ENCODE results near the gene CD96. TPM values are rescaled to one million over a fixed set of nuclear protein-coding genes. Genes with fewer than 3 reads are reported as not detected.
"Not testable (repeated sequence)": the region's sequence is repeated elsewhere in the genome, so short reads cannot be mapped to it uniquely, and the experiment has no call there.

The CD96 gene
- not detected for total RNA-seq

GRCh38 chr3:111541911-111542483, at the start of gene CD96:
Gene CD96, plus strand, starts transcription at chr3:111542197. Its CDS starts 52 bp downstream, at chr3:111542249.
- no peak for DNase-seq

GRCh38 chr3:111493276-111493675, 48.7 kb upstream of the CD96 start:
- DNase-seq = no peak

- no peak for DNase-seq
Measured at GRCh38 chr3:111496894-111497559, 45.0 kb upstream of the CD96 start.

GRCh38 chr3:111498022-111498421, 44.0 kb upstream of the CD96 start:
- no peak for DNase-seq

GRCh38 chr3:111506435-111506834, 35.6 kb upstream of the CD96 start:
- no peak for DNase-seq

GRCh38 chr3:111509308-111509707, 32.7 kb upstream of the CD96 start:
- DNase-seq = no peak

GRCh38 chr3:111517801-111518200, 24.2 kb upstream of the CD96 start:
- DNase-seq = no peak

- no peak for DNase-seq
Measured at GRCh38 chr3:111519178-111519855, 22.7 kb upstream of the CD96 start.

GRCh38 chr3:111521891-111522290, 20.1 kb upstream of the CD96 start:
- no peak for DNase-seq

GRCh38 chr3:111524486-111524885, 17.5 kb upstream of the CD96 start:
- DNase-seq = not testable (repeated sequence)

GRCh38 chr3:111531446-111531845, 10.6 kb upstream of the CD96 start:
- DNase-seq = no peak

- DNase-seq = no peak
Measured at GRCh38 chr3:111534701-111535100, 7.3 kb upstream of the CD96 start.

GRCh38 chr3:111538111-111538510, 3.9 kb upstream of the CD96 start:
- no peak for DNase-seq

- DNase-seq = no peak
Measured at GRCh38 chr3:111538681-111539083, 3.3 kb upstream of the CD96 start.

GRCh38 chr3:111539351-111540331, 2.4 kb upstream of the CD96 start:
- no peak for DNase-seq

GRCh38 chr3:111541391-111541790, 606 bp upstream of the CD96 start:
- DNase-seq = no peak

- no peak for DNase-seq
Measured at GRCh38 chr3:111542611-111543300, 759 bp downstream of the CD96 start.

- DNase-seq = no peak
Measured at GRCh38 chr3:111545349-111545748, 3.4 kb downstream of the CD96 start.

GRCh38 chr3:111547631-111548030, 5.6 kb downstream of the CD96 start:
- no peak for DNase-seq

- no peak for DNase-seq
Measured at GRCh38 chr3:111548092-111548491, 6.1 kb downstream of the CD96 start.

- DNase-seq = no peak
Measured at GRCh38 chr3:111548756-111549155, 6.8 kb downstream of the CD96 start.

- DNase-seq = not testable (repeated sequence)
Measured at GRCh38 chr3:111561902-111562301, 19.9 kb downstream of the CD96 start.

Measured in occipital lobe (tissue), 2 donors.